ENCODE measurements around the gene FAM3A.
"Not testable (repeated sequence)": the region's sequence is repeated elsewhere in the genome, so short reads cannot be mapped to it uniquely, and the experiment has no call there.

DNA sequence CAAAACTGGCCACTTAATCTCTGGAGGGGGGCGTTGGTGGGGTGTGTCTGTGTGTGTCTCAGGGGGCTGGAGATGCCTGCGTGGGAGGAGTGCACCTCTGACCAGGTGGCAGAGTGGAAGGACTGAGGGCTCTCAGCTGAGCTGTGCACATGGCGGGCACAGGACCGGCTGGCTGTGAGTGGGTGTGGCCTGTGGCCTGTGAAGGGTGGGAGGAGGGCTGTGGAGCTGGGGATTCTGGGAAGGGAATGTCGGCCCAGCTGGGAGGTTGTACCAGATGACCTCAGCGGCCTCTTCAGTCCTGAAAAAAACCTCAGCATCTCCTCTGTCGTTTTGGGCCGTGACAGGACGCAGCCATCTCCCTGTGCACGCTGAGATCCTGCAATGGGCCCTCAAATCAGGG is 46.3 kb upstream of the FAM3A start:
- TF ChIP-seq, protein P1, sequence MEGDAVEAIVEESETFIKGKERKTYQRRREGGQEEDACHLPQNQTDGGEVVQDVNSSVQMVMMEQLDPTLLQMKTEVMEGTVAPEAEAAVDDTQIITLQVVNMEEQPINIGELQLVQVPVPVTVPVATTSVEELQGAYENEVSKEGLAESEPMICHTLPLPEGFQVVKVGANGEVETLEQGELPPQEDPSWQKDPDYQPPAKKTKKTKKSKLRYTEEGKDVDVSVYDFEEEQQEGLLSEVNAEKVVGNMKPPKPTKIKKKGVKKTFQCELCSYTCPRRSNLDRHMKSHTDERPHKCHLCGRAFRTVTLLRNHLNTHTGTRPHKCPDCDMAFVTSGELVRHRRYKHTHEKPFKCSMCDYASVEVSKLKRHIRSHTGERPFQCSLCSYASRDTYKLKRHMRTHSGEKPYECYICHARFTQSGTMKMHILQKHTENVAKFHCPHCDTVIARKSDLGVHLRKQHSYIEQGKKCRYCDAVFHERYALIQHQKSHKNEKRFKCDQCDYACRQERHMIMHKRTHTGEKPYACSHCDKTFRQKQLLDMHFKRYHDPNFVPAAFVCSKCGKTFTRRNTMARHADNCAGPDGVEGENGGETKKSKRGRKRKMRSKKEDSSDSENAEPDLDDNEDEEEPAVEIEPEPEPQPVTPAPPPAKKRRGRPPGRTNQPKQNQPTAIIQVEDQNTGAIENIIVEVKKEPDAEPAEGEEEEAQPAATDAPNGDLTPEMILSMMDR (IDR thresholded peaks at IDR 0.05; ENCODE audit: borderline replicate concordance, extremely low read depth, low read length, poor library complexity, severe bottlenecking): not testable (repeated sequence)
- TF ChIP-seq EZH2 (IDR thresholded peaks at IDR 0.05; ENCODE audit: borderline replicate concordance, low read depth, low read length, severe bottlenecking): not testable (repeated sequence)

Data from DND-41 (cell line).